Stimulated activated CD4-positive, alpha-beta T cell treated with anti-CD3 and anti-CD28 coated beads, Interleukin-2, amount 100 ng/mL, for 24 hours (primary cell): ENCODE measurements around the gene NDOR1.
A peak's percentile ranks its signal among the peaks of the same experiment; 100 is the strongest.

Experiments
- DNase-seq, 2 donors: peaks; one replicate each; pipeline ENCODE4 v3.0.0-alpha.2; 2020

NDOR1 gene

GRCh38 chr9:137221506-137222111, 16.1 kb downstream of the NDOR1 start:
- no peak for DNase-seq

GRCh38 chr9:137222190-137223077, 16.9 kb downstream of the NDOR1 start, which contains the start of gene RNF208:
TSS of gene RNF208 (minus strand) at chr9:137222240. CDS start at chr9:137221212, 1,028 bp downstream.
- DNase-seq, result no peak

- DNase-seq, result peak; percentile 98 to 99
Measured at GRCh38 chr9:137223078-137223970, 17.8 kb downstream of the NDOR1 start.

GRCh38 chr9:137224830-137225694, 19.6 kb downstream of the NDOR1 start, which contains the start of gene CYSRT1:
TSS of gene CYSRT1 (plus strand) at chr9:137225174. CDS start at chr9:137225622, 448 bp downstream.
- no peak for DNase-seq

- DNase-seq, result no peak
Measured at GRCh38 chr9:137225699-137226331, 20.3 kb downstream of the NDOR1 start.

- DNase-seq, result no peak
Measured at GRCh38 chr9:137226338-137227053, 21.0 kb downstream of the NDOR1 start.

- peak; percentile 83 to 88 for DNase-seq
Measured at GRCh38 chr9:137227054-137227852, 21.8 kb downstream of the NDOR1 start, which contains the start of gene RNF224. TSS of gene RNF224 (plus strand) at chr9:137227502. CDS start at chr9:137228336, 834 bp downstream.

- DNase-seq, result no peak
Measured at GRCh38 chr9:137227853-137228505, 22.5 kb downstream of the NDOR1 start.

GRCh38 chr9:137228506-137228967, 23.0 kb downstream of the NDOR1 start:
- DNase-seq, result no peak

GRCh38 chr9:137228968-137229896, 23.7 kb downstream of the NDOR1 start:
- no peak for DNase-seq

GRCh38 chr9:137229903-137230704, 24.6 kb downstream of the NDOR1 start:
- no peak for DNase-seq

GRCh38 chr9:137230705-137231371, 25.3 kb downstream of the NDOR1 start, which contains the start of gene SLC34A3:
TSS of gene SLC34A3 (plus strand) at chr9:137230901. CDS start at chr9:137231703, 802 bp downstream.
- no peak for DNase-seq

- no peak for DNase-seq
Measured at GRCh38 chr9:137231372-137232039, 26.0 kb downstream of the NDOR1 start.

- DNase-seq, result no peak
Measured at GRCh38 chr9:137232101-137232500, 26.6 kb downstream of the NDOR1 start.

- no peak for DNase-seq
Measured at GRCh38 chr9:137232510-137232909, 27.0 kb downstream of the NDOR1 start.
